Activated CD8-positive, alpha-beta memory T cell treated with anti-CD3 and anti-CD28 coated beads, Interleukin-2, amount 50 U/mL, for 24 hours (primary cell): Measurements from ENCODE around the gene TMEM131L.
"Not testable (repeated sequence)": the region's sequence is repeated elsewhere in the genome, so short reads cannot be mapped to it uniquely, and the experiment has no call there.

ENCODE experiments used
- DNase-seq: peaks from one replicate; pipeline ENCODE4 v3.0.0-alpha.2; 2020; ENCODE audit errors: extremely low read depth

Gene TMEM131L, protein sequence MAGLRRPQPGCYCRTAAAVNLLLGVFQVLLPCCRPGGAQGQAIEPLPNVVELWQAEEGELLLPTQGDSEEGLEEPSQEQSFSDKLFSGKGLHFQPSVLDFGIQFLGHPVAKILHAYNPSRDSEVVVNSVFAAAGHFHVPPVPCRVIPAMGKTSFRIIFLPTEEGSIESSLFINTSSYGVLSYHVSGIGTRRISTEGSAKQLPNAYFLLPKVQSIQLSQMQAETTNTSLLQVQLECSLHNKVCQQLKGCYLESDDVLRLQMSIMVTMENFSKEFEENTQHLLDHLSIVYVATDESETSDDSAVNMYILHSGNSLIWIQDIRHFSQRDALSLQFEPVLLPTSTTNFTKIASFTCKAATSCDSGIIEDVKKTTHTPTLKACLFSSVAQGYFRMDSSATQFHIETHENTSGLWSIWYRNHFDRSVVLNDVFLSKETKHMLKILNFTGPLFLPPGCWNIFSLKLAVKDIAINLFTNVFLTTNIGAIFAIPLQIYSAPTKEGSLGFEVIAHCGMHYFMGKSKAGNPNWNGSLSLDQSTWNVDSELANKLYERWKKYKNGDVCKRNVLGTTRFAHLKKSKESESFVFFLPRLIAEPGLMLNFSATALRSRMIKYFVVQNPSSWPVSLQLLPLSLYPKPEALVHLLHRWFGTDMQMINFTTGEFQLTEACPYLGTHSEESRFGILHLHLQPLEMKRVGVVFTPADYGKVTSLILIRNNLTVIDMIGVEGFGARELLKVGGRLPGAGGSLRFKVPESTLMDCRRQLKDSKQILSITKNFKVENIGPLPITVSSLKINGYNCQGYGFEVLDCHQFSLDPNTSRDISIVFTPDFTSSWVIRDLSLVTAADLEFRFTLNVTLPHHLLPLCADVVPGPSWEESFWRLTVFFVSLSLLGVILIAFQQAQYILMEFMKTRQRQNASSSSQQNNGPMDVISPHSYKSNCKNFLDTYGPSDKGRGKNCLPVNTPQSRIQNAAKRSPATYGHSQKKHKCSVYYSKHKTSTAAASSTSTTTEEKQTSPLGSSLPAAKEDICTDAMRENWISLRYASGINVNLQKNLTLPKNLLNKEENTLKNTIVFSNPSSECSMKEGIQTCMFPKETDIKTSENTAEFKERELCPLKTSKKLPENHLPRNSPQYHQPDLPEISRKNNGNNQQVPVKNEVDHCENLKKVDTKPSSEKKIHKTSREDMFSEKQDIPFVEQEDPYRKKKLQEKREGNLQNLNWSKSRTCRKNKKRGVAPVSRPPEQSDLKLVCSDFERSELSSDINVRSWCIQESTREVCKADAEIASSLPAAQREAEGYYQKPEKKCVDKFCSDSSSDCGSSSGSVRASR (N-terminal part only)

DNA sequence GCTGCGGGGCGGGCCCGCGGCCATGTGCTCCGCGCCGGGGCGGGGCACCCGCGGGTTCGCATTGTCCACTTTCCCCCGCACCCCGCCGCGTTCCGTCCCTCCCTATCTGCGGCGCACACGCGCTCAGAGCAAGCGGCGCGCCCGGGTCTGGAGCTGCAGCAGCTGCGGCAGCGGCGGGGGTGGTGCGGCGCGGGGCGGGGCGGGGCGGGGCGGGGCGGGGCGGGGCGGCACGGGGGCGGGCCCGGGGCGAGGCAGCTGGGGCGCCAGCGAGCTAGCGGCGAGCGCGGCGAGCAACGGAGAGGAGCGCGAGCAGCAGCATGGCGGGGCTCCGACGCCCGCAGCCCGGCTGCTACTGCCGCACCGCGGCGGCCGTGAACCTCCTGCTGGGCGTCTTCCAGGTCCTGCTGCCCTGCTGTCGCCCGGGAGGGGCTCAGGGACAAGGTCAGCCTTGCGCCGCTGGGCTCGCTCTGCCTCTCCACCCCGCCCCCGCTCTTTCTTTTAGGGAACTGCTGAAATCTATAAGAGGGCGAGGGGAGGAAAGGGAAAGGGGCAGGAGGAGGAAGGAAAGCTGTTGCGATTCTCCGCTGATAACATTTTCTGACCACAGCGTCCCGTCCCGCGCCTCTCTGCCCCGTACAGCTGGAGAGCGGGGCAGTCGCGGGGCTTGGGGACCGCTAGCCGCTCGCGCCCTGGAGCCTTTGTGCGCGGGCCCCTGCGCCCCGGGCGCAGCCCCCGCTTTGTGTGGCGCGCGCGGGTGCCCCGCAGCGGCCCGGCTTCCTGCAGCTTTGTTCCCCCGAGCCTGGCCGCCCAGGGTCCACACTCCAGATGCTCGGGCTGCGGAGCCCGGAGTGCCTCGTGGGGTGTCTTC, at the start of gene TMEM131L:
TMEM131L (plus strand) TSS at position 280 of the 868 bp plus-strand sequence; CDS start at position 318, 38 bp downstream.
- no peak for DNase-seq

DNA sequence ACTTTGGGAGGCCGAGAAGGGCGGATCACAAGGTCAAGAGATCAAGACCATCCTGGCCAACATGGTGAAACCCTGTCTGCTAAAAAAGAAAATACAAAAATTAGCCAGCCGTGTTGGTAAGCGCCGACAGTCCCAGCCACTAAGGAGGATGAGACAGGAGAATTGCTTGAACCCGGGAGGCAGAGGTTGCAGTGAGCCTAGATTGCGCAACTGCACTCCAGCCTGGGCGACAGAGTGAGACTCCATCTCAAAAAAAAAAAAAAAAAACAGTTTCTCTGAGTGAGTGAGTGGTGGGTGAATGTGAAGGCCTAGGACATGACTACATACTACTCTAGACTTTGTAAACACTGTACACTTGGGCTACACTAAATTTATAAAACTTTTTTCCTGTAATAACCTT, 49.7 kb upstream of the TMEM131L start:
- DNase-seq: not testable (repeated sequence)

DNA sequence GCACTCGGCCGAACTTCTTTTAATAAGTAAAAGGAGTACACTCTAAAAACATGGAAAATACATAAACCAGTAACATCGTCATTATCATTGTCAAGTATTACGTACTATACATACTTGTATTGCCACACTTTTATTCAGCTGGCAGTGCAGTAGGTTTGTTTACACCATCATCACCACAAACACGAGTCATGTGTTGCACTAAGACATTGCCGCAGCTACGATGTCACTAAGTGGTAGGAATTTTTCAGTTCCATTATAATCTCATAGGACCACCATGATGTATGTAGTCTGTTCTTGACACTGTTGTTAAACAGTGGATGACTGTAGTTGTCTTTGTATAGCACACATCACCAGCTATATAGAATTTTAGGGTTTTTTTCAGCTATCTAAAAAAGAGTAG, 48.0 kb upstream of the TMEM131L start:
- DNase-seq: no peak

DNA sequence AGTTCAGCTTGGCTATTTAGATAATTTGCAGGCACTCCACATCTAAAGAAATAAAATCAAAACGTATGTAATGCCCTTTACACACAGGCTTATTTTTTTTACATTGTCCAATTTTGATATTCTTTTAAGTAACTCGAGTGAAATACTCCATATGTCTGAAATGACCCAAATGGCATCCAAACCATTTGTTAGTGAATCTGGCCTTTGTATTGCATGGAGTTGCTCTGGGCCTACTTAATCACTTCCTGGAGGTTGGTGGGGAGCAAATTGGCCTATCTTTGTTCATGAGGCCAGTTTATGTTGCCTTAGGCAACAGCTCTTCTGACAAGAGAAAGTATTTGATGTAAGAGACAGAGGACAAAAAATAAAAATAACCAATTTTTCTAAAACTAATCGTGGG, 47.6 kb upstream of the TMEM131L start:
- no peak for DNase-seq

DNA sequence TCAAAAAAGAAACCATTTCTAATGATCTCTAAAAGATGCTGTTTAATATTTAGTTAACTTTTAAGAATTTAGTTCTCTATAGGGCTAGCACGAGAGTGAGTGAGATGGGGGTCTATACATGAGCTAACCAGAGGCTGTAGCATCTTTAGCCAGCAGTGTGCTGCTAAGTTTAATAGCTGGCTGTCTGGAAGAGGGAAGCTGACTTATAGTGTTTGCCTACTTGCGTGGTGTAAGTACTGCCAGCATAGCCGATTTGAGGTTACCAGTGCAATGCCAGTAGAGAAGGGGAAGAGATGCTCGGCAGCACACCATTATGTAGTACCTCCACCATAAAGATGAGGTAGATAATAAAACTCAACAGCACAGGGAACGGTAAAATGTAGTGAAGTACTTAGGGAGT, 47.1 kb upstream of the TMEM131L start:
- no peak for DNase-seq

DNA sequence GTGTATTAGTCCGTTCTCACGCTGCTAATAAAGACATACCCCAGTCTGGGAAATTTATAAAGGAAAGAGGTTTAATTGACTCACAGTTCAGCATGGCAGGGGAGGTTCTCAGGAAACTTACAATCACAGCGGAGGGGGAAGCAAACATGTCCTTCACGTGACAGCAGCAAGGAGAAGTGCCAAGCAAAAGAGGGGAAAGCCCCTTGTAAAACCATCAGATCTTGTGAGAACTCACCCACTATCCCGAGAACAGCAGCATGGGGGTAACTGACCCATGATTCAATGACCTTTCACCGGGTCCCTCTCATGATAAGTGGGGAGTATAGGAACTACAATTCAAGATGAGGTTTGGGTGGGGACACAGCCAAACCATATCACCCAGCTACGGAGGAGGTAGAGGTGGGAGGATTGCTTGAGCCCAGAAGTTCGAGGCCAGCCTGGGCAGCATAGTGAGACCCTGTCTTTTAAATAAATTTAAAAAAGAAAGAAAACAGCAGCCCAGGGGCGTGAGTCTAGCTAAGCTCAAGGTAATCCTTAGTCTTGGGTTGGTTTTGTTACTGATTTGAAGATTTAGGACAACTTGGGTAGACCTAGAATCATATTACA, 46.4 kb upstream of the TMEM131L start:
- no peak for DNase-seq

DNA sequence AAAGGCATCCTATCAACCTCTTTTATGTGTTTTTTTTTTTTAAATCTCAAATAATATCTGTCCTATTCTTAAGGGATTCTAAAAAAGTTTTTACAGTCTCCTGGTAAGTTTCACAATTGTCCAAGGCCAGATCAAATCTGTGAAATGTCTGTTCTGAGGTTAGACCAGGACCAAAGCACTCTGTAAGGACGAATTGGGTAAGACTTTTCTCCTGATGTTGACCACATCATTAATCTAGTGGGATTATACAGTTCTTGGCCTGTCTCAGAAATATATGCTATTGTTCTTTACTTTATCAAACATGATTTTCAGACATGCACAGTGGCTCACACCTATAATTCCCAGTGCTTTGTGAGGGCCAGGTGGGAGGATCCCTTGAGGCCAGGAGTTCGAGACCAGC, 45.8 kb upstream of the TMEM131L start:
- no peak for DNase-seq

DNA sequence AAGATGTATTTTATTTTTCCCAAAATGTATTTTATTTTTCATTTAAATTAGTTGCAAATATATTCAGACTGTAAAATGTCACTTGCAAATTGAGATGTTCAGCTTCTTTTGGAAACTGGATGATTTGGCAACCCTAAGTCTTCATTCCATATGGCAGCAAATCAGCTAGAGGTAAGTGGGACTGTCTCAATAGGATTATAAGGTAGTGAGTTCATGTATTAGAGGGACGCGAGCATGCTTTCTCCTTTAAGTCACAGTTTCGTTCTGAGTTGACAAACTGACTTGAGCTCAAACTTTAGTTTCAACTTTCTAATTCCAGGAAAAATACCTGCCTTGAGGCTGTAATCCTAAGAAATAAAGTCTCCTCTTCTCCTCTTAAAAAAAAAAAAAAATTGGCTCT, 44.2 kb upstream of the TMEM131L start:
- DNase-seq: no peak

DNA sequence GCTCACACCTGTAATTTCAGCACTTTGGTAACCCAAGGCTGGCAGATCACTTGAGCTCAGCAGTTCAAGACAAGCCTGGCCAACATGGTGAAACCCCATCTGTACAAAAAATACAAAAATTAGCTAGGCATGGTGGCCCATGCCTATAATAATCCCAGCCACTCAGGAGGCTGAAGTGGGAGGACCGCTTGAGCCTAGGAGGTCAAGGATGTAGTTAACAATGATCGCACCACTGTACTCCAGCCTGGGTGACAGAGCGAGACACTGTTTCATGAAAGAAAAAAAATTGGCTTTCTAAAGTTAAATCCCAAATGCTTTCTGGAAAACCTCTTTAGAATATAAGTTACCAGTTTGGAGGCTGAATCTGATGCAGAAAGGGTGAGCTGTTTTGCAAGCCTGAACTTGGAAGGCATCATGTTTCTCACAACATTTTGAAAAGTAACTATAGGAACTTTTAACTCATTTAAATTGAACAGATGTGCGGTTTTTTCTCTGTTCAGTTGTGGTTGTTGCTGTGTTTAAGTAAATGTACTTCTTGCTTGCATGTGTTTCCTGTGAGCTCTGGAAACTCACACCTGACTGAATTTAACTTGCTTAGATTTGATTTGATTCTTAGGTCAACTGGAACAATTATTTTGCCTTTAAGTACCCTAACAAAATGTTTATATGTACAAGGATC, 39.8 kb upstream of the TMEM131L start:
- DNase-seq: no peak

DNA sequence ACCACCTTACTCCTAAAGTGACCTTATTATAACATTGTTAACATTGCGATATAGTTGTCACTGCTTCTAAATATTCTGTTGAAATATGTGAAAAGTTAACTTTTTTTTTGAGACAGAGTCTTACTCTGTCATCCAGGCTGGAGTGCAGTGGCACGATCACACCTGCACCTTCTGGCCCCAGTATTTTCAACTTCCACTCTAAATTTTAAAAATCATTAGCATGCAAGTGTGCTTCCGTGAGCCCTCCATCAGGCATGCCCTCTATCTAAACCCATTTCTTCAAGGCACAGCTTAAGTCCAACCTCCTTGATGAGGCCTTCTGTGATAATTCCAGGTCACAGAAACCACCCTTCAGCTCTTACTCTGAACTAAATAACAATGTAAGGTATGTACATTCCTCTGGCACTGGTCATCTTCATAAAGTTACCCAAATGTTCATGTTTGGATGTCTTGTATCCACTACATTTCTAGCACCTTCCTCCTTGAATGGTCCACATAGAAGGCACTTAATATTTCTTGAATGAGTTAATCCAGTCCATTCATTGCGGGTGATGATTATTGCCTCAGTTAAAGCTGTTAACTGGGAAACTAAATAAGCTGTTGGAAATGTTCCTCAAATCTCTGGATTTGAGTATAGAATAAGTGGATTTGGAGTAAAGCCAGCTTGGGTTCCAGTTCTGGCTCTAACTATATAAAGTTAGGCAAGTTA, 38.6 kb upstream of the TMEM131L start:
- no peak for DNase-seq

DNA sequence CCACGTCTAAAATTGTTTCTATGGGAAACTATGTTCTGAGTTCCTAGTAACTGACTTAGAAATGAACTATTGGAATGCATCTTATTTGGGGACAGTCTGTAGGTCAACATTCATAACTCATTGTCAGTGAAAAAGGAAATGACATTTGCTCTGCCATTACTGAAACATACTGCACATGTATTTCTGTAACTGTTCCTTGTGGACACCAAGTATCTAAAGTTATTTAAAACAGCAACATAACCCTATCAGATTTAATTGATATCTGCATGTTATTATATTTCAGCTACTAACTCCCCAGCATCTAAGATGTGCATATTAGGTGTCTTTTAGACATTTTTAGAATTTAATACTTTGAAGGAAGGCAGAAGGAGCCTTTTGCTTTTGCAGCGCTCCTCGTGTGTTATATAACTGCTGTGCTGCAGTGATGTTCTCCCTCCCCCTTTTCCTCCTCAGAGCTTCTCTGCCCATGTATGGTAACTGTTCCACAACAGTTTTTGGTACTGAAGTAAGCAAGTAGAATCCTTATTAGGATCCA, 37.2 kb upstream of the TMEM131L start:
- no peak for DNase-seq

DNA sequence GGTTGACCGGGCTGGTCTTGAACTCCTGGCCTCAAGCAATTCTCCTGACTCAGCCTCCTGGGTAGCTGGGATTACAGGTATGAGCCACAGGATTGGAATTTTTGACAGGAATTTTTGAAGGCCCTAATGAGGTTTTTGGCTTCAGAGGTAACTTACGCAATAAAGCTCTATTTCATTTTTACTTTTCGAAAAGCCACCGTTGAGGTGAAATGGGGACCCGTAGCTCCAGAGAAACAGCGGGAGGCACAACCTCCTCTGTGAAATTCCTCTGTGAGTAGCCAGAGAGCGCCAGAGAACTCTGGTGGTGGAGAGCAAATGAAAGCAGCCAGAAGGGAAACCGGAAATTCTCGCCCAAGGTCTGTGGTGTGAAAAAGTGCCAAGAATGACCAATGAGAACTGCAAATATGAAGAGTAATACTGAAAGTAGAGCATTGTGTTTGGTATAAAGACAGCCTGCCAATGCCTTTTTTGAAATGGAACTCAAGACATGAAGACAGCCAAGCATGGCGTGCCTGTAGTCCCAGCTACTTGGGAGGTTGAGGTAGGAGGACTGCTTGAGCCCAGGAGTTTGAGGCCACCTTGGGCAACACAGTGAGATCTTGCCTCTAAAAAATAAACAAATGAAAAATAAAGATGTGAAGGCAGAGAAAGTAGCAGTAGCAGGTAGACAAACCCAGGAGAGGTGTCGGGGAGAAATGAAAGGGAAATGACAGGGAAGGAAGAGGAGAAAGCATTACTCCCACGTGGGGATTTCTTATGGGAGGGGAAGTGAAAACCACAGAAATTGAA, 33.0 kb upstream of the TMEM131L start:
- peak; percentile 51 for DNase-seq

DNA sequence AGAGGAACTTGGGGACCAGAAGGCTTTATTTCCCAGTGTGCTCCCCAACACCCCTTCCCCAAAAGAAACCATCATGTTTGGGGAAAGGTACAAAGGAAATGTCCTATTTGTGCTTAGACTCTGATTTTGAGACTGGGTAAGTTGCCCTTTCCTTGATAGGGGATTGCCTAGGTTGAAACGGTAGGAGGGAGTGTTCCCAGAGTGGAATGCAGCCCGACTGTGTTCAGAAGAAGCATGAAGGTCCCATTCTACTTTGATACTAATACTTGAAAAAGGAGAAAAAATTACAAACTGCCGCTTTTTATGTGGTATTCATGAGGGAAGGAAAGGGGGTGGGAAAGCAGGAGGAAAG, 32.4 kb upstream of the TMEM131L start:
- no peak for DNase-seq

DNA sequence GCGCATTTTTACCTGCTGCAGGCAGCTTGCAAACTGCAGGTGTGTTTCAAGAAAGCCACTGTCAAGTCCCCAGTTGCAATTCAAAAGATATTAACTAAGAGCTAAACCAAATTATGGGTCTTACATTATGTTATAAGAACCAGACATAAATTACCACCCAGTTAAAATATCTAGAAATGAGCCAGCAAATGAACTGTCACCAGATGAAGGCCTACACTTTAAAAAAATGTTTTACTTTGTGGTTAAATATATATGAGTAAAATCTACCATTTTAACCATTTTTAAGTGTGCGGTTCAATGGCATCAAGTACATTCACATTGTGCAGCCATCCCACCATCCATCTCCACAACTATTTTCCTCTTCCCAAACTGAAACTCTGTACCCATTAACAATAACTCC, 32.0 kb upstream of the TMEM131L start:
- no peak for DNase-seq

DNA sequence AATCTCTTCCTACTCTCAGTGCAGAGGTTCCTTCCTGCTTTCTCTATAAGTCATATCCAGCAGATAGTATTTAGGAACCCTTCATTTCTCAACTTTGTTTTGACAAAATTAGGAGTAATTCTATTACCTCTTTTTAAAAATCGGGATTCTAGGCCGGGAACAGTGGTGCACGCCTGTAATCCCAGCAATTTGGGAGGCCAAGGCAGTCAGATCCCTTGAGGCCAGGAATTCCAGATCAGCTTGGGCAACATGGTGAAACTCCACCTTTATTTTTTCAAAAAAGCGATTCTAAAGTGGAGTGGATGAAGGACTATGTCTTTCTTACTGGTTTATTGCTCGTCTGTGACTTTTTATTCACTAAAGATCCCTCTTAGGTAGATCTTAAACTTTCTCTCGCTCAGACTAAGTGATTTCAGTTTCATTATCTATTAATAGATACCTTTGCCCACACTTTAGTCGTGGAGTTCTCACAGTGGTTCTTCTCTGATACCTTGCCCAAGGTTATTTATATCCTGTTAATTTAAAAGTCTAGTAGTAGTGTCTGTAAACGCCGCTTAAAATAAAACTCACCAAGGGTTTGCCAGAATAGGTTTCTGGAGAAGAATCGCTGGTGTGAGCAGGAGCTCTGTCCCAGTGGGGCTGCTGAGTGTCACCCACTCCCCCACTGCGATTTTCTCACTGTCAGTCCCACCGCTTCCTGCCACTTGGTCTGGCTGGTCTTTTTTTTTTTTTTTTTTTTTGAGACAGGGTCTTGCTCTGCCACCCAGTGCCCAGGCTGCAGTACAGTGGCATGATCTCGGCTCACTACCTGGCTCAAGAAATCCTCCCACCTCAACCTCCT, 27.0 kb upstream of the TMEM131L start:
- no peak for DNase-seq

DNA sequence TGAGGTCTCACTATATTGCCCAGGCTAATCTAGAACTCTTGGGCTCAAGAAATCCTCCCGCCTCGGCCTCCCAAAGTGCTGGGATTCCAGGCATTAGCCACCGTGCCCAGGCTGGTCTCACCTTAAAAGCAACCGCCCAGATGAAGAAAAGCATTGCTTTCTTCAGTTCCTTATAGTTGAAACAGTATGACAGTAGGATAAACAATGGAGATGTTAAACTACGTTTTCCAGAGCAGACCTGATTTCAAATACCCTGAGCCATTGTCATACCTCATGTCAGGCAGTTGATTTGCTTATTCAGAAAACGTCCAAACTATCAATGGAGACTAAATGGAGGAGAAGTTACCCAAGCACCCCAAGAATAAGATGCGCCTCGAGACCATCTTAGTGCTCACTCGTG, 26.3 kb upstream of the TMEM131L start:
- DNase-seq: no peak

DNA sequence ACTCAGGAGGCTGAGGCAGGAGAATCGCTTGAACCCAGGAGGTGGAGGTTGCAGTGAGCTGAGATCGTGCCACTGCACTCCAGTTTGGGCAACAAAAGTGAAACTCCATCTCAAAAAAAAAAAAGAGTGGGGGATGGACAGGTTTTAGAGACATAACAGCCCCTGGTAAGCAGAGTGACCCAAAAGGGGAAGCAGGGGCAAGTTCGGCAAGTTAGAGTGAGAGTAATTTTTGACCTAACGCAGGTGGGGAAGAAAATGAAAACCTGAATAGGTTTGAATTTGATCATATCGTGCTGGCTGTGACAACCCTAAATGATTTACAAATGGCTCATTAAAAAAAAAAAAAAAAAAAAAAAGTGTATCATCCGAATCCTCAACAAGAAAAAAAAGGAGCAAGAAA, 25.7 kb upstream of the TMEM131L start:
- no peak for DNase-seq
